WTC11 (cell line): Measurements from ENCODE around the gene ATL2. TPM values are rescaled to one million over a fixed set of nuclear protein-coding genes. Genes with fewer than 3 reads are reported as not detected.

ENCODE experiments used
- ATAC-seq: fragments of 200-7000 bp; cut with Tn5 transposase; 2 replicates; pipeline ENCODE4 v1.10.0; 2021; ENCODE audit warnings: mild to moderate bottlenecking, moderate library complexity
- CTCF ChIA-PET: fragments of 300-600 bp; sonication (Branson Sonifier 250); formaldehyde crosslinking; loops from one replicate; lab custom pipeline; 2021; ENCODE audit warnings: antibody characterized with exemption; lab: Charles Lee
- POLR2A ChIA-PET: fragments of 350-600 bp; sonication (Branson Sonifier 250); formaldehyde crosslinking; loops from one replicate; lab custom pipeline; 2021; ENCODE audit warnings: antibody characterized with exemption; lab: Charles Lee
- DNase-seq: peaks from one replicate; pipeline ENCODE4 v3.0.0; 2021; ENCODE audit warnings: low spot score
- H3K27ac Mint-ChIP-seq: 2 replicates; pipeline ENCODE4 v1.8.0; 2021; ENCODE audit warnings: mixed read lengths
- H3K27me3 Mint-ChIP-seq: 2 replicates; pipeline ENCODE4 v1.8.0; 2021; ENCODE audit warnings: low read depth, mild to moderate bottlenecking, moderate library complexity, mixed read lengths
- H3K36me3 Mint-ChIP-seq: 2 replicates; pipeline ENCODE4 v1.8.0; 2021; ENCODE audit warnings: mixed read lengths
- H3K4me1 Mint-ChIP-seq: 2 replicates; pipeline ENCODE4 v1.8.0; 2022; ENCODE audit warnings: mixed read lengths
- H3K4me3 Mint-ChIP-seq: 2 replicates; pipeline ENCODE4 v1.8.0; 2021; ENCODE audit warnings: mild to moderate bottlenecking, moderate library complexity, mixed read lengths
- H3K9me3 Mint-ChIP-seq: 2 replicates; pipeline ENCODE4 v1.8.0; 2021; ENCODE audit warnings: mixed read lengths
- E2F4 ChIP-seq: sonication (generic); formaldehyde crosslinking; IDR thresholded peaks from 2 replicates; pipeline ENCODE4 v1.8.1; 2022; ENCODE audit warnings: low read depth, mild to moderate bottlenecking, moderate library complexity, missing genetic modification reagents, borderline replicate concordance
- ESRRA ChIP-seq: sonication (generic); formaldehyde crosslinking; IDR thresholded peaks from 2 replicates; pipeline ENCODE4 v1.8.1; 2022; ENCODE audit warnings: mild to moderate bottlenecking, missing genetic modification reagents, borderline replicate concordance
- ETV6 ChIP-seq: sonication (generic); formaldehyde crosslinking; IDR thresholded peaks from 2 replicates; pipeline ENCODE4 v1.8.1; 2022; ENCODE audit warnings: mild to moderate bottlenecking, missing genetic modification reagents
- GRHL2 ChIP-seq: fragments of 250-450 bp; sonication (Bioruptor Pico); IDR thresholded peaks from 2 replicates; pipeline ENCODE4 v1.8.0; 2022; ENCODE audit warnings: mild to moderate bottlenecking, moderate library complexity; ENCODE audit not compliant: insufficient replicate concordance, severe bottlenecking
- GTF2I ChIP-seq: fragments of 250-450 bp; sonication (Bioruptor Pico); conservative IDR thresholded peaks from 2 replicates; pipeline ENCODE4 v1.4.0; 2021; ENCODE audit warnings: mild to moderate bottlenecking
- IRF2 ChIP-seq: sonication (generic); formaldehyde crosslinking; IDR thresholded peaks from 2 replicates; pipeline ENCODE4 v1.8.0; 2022; ENCODE audit warnings: low read depth, missing genetic modification reagents, borderline replicate concordance
- JUN ChIP-seq: sonication (generic); formaldehyde crosslinking; IDR thresholded peaks from 2 replicates; pipeline ENCODE4 v1.8.0; 2023; ENCODE audit warnings: mild to moderate bottlenecking, missing genetic modification reagents
- KAT7 ChIP-seq: sonication (generic); formaldehyde crosslinking; IDR thresholded peaks from 2 replicates; pipeline ENCODE4 v1.8.1; 2023; ENCODE audit warnings: missing genetic modification reagents, mild to moderate bottlenecking, borderline replicate concordance
- NFE2L1 ChIP-seq: sonication (generic); formaldehyde crosslinking; IDR thresholded peaks from 2 replicates; pipeline ENCODE4 v1.8.1; 2023; ENCODE audit warnings: missing genetic modification reagents
- NFYB ChIP-seq: sonication (generic); formaldehyde crosslinking; conservative IDR thresholded peaks from 2 replicates; pipeline ENCODE4 v1.8.0; 2022; ENCODE audit warnings: low read depth, missing genetic modification reagents
- PREB ChIP-seq: sonication (generic); formaldehyde crosslinking; IDR thresholded peaks from 2 replicates; pipeline ENCODE4 v1.8.1; 2022; ENCODE audit warnings: mild to moderate bottlenecking, missing genetic modification reagents, moderate library complexity, borderline replicate concordance
- PRRX2 ChIP-seq: fragments of 250-450 bp; sonication (Bioruptor Pico); IDR thresholded peaks from 2 replicates; pipeline ENCODE4 v1.8.0; 2021; ENCODE audit warnings: mild to moderate bottlenecking
- TCF7 ChIP-seq: sonication (generic); formaldehyde crosslinking; IDR thresholded peaks from 2 replicates; pipeline ENCODE4 v1.8.0; 2022; ENCODE audit warnings: mild to moderate bottlenecking, low read depth, missing genetic modification reagents, moderate library complexity
- TEAD4 ChIP-seq: sonication (generic); formaldehyde crosslinking; IDR thresholded peaks from 2 replicates; pipeline ENCODE4 v1.8.0; 2022; ENCODE audit warnings: mild to moderate bottlenecking, missing genetic modification reagents
- USF2 ChIP-seq: sonication (generic); formaldehyde crosslinking; IDR thresholded peaks from 2 replicates; pipeline ENCODE4 v1.8.1; 2023; ENCODE audit warnings: mild to moderate bottlenecking, missing genetic modification reagents, moderate library complexity
- ZNF219 ChIP-seq: sonication (generic); formaldehyde crosslinking; IDR thresholded peaks from 2 replicates; pipeline ENCODE4 v1.8.0; 2023; ENCODE audit warnings: missing genetic modification reagents, mild to moderate bottlenecking, borderline replicate concordance
- ZNF263 ChIP-seq: sonication (generic); formaldehyde crosslinking; IDR thresholded peaks from 2 replicates; pipeline ENCODE4 v1.8.1; 2022; ENCODE audit warnings: low read depth, mild to moderate bottlenecking, moderate library complexity, missing genetic modification reagents
- ZNF317 ChIP-seq: sonication (generic); formaldehyde crosslinking; IDR thresholded peaks from 2 replicates; pipeline ENCODE4 v1.8.1; 2023; ENCODE audit warnings: low read depth, mild to moderate bottlenecking, moderate library complexity, missing genetic modification reagents, borderline replicate concordance
- ZNF396 ChIP-seq: fragments of 250-450 bp; sonication (Bioruptor Pico); IDR thresholded peaks from 2 replicates; pipeline ENCODE4 v1.8.0; 2021; ENCODE audit warnings: mild to moderate bottlenecking, moderate library complexity, borderline replicate concordance
- total RNA-seq: library from RNA; stranded (reverse); gene quantifications from 3 replicates; pipeline ENCODE4 v1.2.3, GENCODE V29; 2021
- TF ChIP-seq, protein P1 (sequence below): sonication (generic); formaldehyde crosslinking; conservative IDR thresholded peaks from 2 replicates; pipeline ENCODE4 v1.8.1; 2022; ENCODE audit warnings: mild to moderate bottlenecking, missing genetic modification reagents
- TF ChIP-seq, protein P2 (sequence below): fragments of 200-600 bp; IDR thresholded peaks from 2 replicates; pipeline ENCODE4 v1.8.0; 2022; ENCODE audit warnings: antibody characterized with exemption
- TF ChIP-seq, protein P3 (sequence below): sonication (generic); formaldehyde crosslinking; IDR thresholded peaks from 2 replicates; pipeline ENCODE4 v1.8.0; 2022; ENCODE audit warnings: missing genetic modification reagents

Gene ATL2
- total RNA-seq, 1 experiment from 2014 or later, result 90.5 TPM

GRCh38 chr2:38271697-38272096, 105.4 kb downstream of the ATL2 start:
- TF ChIP-seq ZNF317 (CRISPR knock-in tag) (peak; percentile 88), TEAD4 (CRISPR knock-in tag) (no peak)
- ChIA-PET POLR2A (interaction anchor here (0.5 kb wide), 1 partner anchor 577 kb away, joined by 6 read pairs; no protein-coding TSS in a partner anchor), CTCF (interaction anchor here (0.6 to 2.5 kb wide), 3 partner anchors 97 to 394 kb away, joined by 3 to 5 read pairs (median 3); no protein-coding TSS in a partner anchor)
- DNase-seq (no peak), ATAC-seq (no peak)
- Mint-ChIP-seq H3K27ac (no peak overlapping the region), H3K27me3 (peaks cover 19% of the 10 kb centered on the region), H3K36me3 (no peaks in the 10 kb centered on the region), H3K4me3 (no peak overlapping the region), H3K4me1 (peaks cover 29% of the 10 kb centered on the region), H3K9me3 (0 out of 2 replicates have a peak, but pooled peaks cover 5% of the 10 kb centered on the region)

DNA sequence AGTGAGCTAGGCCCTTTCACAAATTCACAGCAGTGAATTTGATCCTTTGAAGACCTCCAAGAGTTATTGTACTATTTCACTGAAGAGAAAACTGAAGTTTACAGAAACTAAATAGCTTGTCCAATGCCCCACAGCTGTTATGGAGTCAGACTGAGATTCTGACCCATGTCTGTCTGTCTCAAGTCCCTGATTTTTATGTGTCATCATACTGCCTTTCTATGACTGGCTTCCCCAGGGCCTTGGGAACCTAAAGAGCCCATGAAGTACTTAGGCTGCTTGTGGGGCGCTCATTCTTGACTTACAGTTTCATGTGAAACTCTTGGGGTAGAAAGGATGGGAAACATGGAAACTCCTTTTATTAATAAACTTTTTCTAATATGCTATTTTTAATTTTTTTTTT, 107.7 kb downstream of the ATL2 start:
- POLR2A ChIA-PET, result no interaction called here

More for the DNA sequence above, 107.7 kb downstream of the ATL2 start:
- H3K4me3 Mint-ChIP-seq, result no peak overlapping the region
- TF ChIP-seq GTF2I (CRISPR knock-in tag) (no peak), PRRX2 (CRISPR knock-in tag) (no peak), JUN (CRISPR knock-in tag) (no peak), E2F4 (CRISPR knock-in tag) (no peak), ESRRA (CRISPR knock-in tag) (no peak), NFYB (CRISPR knock-in tag) (no peak), ZNF219 (no peak), PREB (CRISPR knock-in tag) (no peak), TCF7 (CRISPR knock-in tag) (no peak), KAT7 (CRISPR knock-in tag) (no peak), ETV6 (CRISPR knock-in tag) (no peak), ZNF263 (CRISPR knock-in tag) (no peak), USF2 (no peak), GRHL2 (no peak), NFE2L1 (CRISPR knock-in tag) (no peak), ZNF396 (CRISPR knock-in tag) (no peak), IRF2 (CRISPR knock-in tag) (no peak)
- TF ChIP-seq, protein P1, sequence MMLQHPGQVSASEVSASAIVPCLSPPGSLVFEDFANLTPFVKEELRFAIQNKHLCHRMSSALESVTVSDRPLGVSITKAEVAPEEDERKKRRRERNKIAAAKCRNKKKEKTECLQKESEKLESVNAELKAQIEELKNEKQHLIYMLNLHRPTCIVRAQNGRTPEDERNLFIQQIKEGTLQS (CRISPR knock-in tag), result no peak
- TF ChIP-seq, protein P2, sequence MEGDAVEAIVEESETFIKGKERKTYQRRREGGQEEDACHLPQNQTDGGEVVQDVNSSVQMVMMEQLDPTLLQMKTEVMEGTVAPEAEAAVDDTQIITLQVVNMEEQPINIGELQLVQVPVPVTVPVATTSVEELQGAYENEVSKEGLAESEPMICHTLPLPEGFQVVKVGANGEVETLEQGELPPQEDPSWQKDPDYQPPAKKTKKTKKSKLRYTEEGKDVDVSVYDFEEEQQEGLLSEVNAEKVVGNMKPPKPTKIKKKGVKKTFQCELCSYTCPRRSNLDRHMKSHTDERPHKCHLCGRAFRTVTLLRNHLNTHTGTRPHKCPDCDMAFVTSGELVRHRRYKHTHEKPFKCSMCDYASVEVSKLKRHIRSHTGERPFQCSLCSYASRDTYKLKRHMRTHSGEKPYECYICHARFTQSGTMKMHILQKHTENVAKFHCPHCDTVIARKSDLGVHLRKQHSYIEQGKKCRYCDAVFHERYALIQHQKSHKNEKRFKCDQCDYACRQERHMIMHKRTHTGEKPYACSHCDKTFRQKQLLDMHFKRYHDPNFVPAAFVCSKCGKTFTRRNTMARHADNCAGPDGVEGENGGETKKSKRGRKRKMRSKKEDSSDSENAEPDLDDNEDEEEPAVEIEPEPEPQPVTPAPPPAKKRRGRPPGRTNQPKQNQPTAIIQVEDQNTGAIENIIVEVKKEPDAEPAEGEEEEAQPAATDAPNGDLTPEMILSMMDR, result no peak
- TF ChIP-seq, protein P3, sequence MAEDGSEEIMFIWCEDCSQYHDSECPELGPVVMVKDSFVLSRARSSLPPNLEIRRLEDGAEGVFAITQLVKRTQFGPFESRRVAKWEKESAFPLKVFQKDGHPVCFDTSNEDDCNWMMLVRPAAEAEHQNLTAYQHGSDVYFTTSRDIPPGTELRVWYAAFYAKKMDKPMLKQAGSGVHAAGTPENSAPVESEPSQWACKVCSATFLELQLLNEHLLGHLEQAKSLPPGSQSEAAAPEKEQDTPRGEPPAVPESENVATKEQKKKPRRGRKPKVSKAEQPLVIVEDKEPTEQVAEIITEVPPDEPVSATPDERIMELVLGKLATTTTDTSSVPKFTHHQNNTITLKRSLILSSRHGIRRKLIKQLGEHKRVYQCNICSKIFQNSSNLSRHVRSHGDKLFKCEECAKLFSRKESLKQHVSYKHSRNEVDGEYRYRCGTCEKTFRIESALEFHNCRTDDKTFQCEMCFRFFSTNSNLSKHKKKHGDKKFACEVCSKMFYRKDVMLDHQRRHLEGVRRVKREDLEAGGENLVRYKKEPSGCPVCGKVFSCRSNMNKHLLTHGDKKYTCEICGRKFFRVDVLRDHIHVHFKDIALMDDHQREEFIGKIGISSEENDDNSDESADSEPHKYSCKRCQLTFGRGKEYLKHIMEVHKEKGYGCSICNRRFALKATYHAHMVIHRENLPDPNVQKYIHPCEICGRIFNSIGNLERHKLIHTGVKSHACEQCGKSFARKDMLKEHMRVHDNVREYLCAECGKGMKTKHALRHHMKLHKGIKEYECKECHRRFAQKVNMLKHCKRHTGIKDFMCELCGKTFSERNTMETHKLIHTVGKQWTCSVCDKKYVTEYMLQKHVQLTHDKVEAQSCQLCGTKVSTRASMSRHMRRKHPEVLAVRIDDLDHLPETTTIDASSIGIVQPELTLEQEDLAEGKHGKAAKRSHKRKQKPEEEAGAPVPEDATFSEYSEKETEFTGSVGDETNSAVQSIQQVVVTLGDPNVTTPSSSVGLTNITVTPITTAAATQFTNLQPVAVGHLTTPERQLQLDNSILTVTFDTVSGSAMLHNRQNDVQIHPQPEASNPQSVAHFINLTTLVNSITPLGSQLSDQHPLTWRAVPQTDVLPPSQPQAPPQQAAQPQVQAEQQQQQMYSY, result no peak
- no peak for DNase-seq
- H3K4me1 Mint-ChIP-seq, result peaks cover 14% of the 10 kb centered on the region
- peaks cover 5% of the 10 kb centered on the region; the same call in 1 of the 2 replicates for H3K27me3 Mint-ChIP-seq
- CTCF ChIA-PET, result no interaction called here
- ATAC-seq, result no peak
- H3K27ac Mint-ChIP-seq, result no peak overlapping the region
- H3K9me3 Mint-ChIP-seq, result peaks cover 8% of the 10 kb centered on the region; the same call in 1 of the 2 replicates
- H3K36me3 Mint-ChIP-seq, result no peaks in the 10 kb centered on the region
